ENCODE measurements around the gene ZNF423. TPM values are rescaled to one million over a fixed set of nuclear protein-coding genes. Genes with fewer than 3 reads are reported as not detected.
A peak's percentile ranks its signal among the peaks of the same experiment; 100 is the strongest.

ZNF423 gene
- not detected for total RNA-seq
- total RNA-seq (2013) = not detected

- peak in 1 of 3 donors; percentile 6 for ATAC-seq
- no peaks in the 10 kb centered on the region for H3K36me3 ChIP-seq (ENCODE audit: control insufficient read depth, insufficient read depth, low read length)
- H3K4me3 Mint-ChIP-seq = peak within 1 kb of the TSS; percentile 78
- WGBS (ENCODE audit: insufficient coverage) = under 1% methylated on average over 46 of the region's 70 CpGs
- no peak for DNase-seq
- intact Hi-C loops (cut with micrococcal nuclease) = loop anchor here (5.0 kb wide), 1 partner anchor 951 kb away; no protein-coding TSS in a partner anchor
- H3K9me3 ChIP-seq (ENCODE audit: control insufficient read depth, insufficient read depth, low read length) = no peaks in the 10 kb centered on the region
- H3K27me3 Mint-ChIP-seq (ENCODE audit: low read depth in 2 of 2) = peaks cover 34 to 38% of the 10 kb centered on the region in 2 donors
- peaks cover 29% of the 10 kb centered on the region for H3K27me3 ChIP-seq (ENCODE audit: control insufficient read depth, insufficient read depth, low read length)
- H3K4me1 ChIP-seq (ENCODE audit: control insufficient read depth, insufficient read depth, low read length) = peaks cover 31% of the 10 kb centered on the region
- no peaks in the 10 kb centered on the region for H3K9me3 Mint-ChIP-seq
- no peak within 1 kb of the TSS for H3K27ac ChIP-seq (ENCODE audit: low read length)
- peak within 1 kb of the TSS; percentile 13 for H3K4me3 ChIP-seq (ENCODE audit: low read length)
- TF ChIP-seq, protein P1, sequence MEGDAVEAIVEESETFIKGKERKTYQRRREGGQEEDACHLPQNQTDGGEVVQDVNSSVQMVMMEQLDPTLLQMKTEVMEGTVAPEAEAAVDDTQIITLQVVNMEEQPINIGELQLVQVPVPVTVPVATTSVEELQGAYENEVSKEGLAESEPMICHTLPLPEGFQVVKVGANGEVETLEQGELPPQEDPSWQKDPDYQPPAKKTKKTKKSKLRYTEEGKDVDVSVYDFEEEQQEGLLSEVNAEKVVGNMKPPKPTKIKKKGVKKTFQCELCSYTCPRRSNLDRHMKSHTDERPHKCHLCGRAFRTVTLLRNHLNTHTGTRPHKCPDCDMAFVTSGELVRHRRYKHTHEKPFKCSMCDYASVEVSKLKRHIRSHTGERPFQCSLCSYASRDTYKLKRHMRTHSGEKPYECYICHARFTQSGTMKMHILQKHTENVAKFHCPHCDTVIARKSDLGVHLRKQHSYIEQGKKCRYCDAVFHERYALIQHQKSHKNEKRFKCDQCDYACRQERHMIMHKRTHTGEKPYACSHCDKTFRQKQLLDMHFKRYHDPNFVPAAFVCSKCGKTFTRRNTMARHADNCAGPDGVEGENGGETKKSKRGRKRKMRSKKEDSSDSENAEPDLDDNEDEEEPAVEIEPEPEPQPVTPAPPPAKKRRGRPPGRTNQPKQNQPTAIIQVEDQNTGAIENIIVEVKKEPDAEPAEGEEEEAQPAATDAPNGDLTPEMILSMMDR (IDR thresholded peaks at IDR 0.05) = no peak
- no peak within 1 kb of the TSS for H3K27ac Mint-ChIP-seq
- H3K4me1 Mint-ChIP-seq = peaks cover 0 to 5% of the 10 kb centered on the region in 2 donors
- no peaks in the 10 kb centered on the region for H3K36me3 Mint-ChIP-seq
These were observed at the start of gene ZNF423 for GRCh38 chr16:49855822-49856671. Gene ZNF423, minus strand, starts transcription at chr16:49856112. Its CDS starts 338 bp downstream, at chr16:49855774.

DNA sequence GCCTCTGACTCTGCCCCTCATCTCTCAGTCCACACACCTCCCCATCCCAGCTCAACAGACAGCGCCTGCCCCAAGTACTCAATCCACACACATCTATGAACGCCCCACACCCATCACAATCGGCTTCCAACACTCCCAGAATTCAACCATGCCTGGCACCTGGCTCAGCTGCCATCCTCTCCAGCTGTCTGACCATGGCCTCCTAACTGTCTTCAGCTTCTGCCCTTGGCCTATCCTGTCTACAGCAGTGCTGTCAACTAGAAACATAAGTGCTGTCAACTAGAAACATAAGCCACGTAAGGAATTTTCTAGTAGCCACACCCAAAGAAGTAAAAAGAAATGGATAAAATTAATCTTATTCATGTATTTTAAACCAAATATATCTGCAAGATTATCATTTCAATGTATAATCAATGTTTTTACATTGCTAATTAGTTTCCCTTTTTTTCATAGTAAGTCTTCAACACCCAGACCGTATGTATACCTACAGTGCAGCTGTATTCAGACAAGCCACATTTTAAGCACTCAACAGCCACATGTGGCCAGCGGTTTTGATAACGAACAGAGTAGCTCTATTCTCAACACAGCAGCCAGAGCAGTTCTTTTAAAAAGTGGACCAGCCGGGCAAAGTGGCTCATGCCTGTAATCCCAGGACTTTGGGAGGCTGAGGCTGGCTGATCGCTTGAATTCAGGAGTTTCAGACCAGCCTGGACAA, 48.6 kb upstream of the ZNF423 start:
- no peaks in the 10 kb centered on the region for H3K27me3 ChIP-seq (ENCODE audit: control insufficient read depth, insufficient read depth, low read length)
- no peak overlapping the region for H3K27ac ChIP-seq (ENCODE audit: low read length)
- H3K36me3 ChIP-seq (ENCODE audit: control insufficient read depth, insufficient read depth, low read length) = no peaks in the 10 kb centered on the region
- H3K27ac Mint-ChIP-seq = no peak overlapping the region
- H3K27me3 Mint-ChIP-seq (ENCODE audit: low read depth in 2 of 2) = no peaks in the 10 kb centered on the region
- H3K36me3 Mint-ChIP-seq = no peaks in the 10 kb centered on the region
- H3K4me1 Mint-ChIP-seq = no peaks in the 10 kb centered on the region
- intact Hi-C loops (cut with micrococcal nuclease) = no loop called here
- no peaks in the 10 kb centered on the region for H3K9me3 Mint-ChIP-seq
- DNase-seq (no peak), ATAC-seq (no peak)
- 84% methylated on average over 8 of the region's 9 CpGs for WGBS (ENCODE audit: insufficient coverage)
- no peaks in the 10 kb centered on the region for H3K9me3 ChIP-seq (ENCODE audit: control insufficient read depth, insufficient read depth, low read length)
- H3K4me1 ChIP-seq (ENCODE audit: control insufficient read depth, insufficient read depth, low read length) = no peaks in the 10 kb centered on the region
- TF ChIP-seq, protein P1 (IDR thresholded peaks at IDR 0.05) = no peak
- no peak overlapping the region for H3K4me3 ChIP-seq (ENCODE audit: low read length)
- no peak overlapping the region for H3K4me3 Mint-ChIP-seq

DNA sequence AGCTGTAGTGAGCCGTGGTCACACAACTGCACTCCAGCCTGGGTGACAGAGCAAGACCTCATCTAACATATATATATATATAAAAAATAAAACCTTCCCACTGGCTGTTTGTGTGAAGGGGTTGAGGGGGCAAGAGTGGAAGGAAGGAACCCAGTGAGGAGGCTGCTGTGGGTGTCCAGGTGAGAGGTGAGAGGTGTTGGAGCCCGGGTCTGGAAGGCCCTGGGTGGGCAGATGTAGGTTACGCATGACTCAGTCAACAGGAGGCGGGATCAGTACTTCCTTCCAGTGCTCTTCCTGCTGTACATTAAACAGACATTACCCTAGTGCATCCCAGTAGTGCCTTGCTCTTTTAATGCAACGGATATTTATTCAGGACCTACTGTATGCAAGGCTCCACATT, 47.0 kb upstream of the ZNF423 start:
- H3K36me3 ChIP-seq (ENCODE audit: control insufficient read depth, insufficient read depth, low read length) = no peaks in the 10 kb centered on the region
- DNase-seq (no peak), ATAC-seq (no peak)
- no peaks in the 10 kb centered on the region for H3K36me3 Mint-ChIP-seq
- no peak overlapping the region for H3K4me3 Mint-ChIP-seq
- no peak overlapping the region for H3K27ac Mint-ChIP-seq
- no peaks in the 10 kb centered on the region for H3K4me1 ChIP-seq (ENCODE audit: control insufficient read depth, insufficient read depth, low read length)
- no peaks in the 10 kb centered on the region for H3K27me3 Mint-ChIP-seq (ENCODE audit: low read depth in 2 of 2)
- intact Hi-C loops (cut with micrococcal nuclease) = no loop called here
- H3K4me1 Mint-ChIP-seq = no peaks in the 10 kb centered on the region
- TF ChIP-seq, protein P1 (IDR thresholded peaks at IDR 0.05) = no peak
- no peak overlapping the region for H3K27ac ChIP-seq (ENCODE audit: low read length)
- no peaks in the 10 kb centered on the region for H3K9me3 Mint-ChIP-seq
- H3K27me3 ChIP-seq (ENCODE audit: control insufficient read depth, insufficient read depth, low read length) = no peaks in the 10 kb centered on the region
- H3K4me3 ChIP-seq (ENCODE audit: low read length) = no peak overlapping the region
- no peaks in the 10 kb centered on the region for H3K9me3 ChIP-seq (ENCODE audit: control insufficient read depth, insufficient read depth, low read length)
- 54% methylated on average over 3 of the region's 5 CpGs for WGBS (ENCODE audit: insufficient coverage)
